GM12892 (cell line): ENCODE data around the gene ENOPH1.
"Not testable (repeated sequence)": the region's sequence is repeated elsewhere in the genome, so short reads cannot be mapped to it uniquely, and the experiment has no call there.

Experiments
- POLR2A ChIP-seq: IDR thresholded peaks from 2 replicates; pipeline ENCODE4 v1.6.1; 2011; ENCODE audit warnings: low read depth, low read length, control low read depth
- POLR2AphosphoS5 ChIP-seq: IDR thresholded peaks from 2 replicates; pipeline ENCODE4 v1.6.1; 2011; ENCODE audit warnings: low read depth, low read length, control low read depth
- TAF1 ChIP-seq: IDR thresholded peaks from 2 replicates; pipeline ENCODE4 v1.6.1; 2011; ENCODE audit warnings: low read depth, mild to moderate bottlenecking, control low read depth, low read length, borderline replicate concordance

DNA sequence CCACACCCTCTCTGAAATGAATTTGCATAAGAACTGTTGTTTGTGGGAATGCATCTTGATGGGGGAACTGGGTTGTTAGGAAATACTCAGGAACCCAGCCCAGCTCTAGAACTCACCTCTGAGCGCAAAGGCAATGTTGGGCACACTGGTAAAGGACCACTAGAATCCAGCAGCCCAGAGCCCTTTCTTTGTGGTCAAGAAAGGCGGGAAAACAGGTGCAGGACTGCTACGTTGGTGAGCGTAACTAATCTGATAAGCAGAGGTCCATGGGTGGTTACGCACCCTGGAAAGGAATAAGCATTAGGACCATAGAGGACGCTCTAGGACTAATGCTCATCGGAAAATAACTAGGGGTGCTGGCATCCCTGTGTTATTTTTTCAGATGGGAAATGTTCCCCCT, 45.5 kb downstream of the ENOPH1 start:
- not testable (repeated sequence) for TF ChIP-seq POLR2AphosphoS5, POLR2A, TAF1
